Activated gamma-delta T cell (primary cell): ENCODE results near the gene LINGO3.

Experiments
- DNase-seq: peaks from one replicate; lab custom pipeline; 2025; lab: John Stamatoyannopoulos, UW

Gene LINGO3

DNA sequence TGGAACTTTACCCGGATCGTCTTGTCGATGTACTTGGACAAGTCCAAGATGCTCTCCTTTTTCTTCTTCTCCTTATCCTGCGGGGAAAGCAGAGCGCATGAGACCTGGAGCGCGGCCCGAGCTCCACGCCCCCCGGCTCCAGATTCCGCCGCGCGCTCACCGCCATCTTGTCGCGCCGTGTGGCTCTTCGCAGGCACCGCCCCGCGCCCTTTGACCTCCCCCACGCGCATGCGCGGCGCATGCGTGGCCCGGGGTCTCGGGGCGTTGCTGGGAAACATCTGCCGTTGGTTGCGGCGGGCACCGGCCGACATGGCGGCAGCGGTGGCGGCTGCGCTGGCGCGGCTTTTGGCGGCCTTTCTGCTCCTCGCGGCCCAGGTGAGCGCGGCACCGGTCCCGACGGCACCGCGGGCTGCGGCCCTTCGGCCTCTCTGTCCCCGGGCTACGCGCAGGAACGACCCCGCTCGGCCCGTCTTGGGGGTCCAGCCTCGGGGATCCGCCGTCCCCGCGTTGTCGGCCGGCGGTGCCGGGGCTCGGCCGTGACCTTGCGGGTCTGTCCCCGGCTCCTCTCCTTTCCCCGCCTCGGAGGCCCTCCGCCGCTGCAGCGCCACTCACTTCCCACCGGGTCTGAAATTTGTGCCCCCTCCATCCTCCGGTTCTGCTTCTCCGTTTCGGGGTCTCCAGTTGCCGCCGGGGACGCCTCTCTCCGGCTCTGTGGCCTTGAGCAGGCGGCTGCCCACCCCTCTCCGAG is 20.6 kb upstream of the LINGO3 start, which contains the start of the genes LSM7 and SPPL2B:
TSS of gene LSM7 (minus strand) at position 186 of the 748 bp plus-strand sequence. CDS start at position 166, 20 bp downstream.
TSS of gene SPPL2B (plus strand) at position 284 of the 748 bp plus-strand sequence. CDS start at position 310, 26 bp downstream.
- DNase-seq: peak; percentile 91

DNA sequence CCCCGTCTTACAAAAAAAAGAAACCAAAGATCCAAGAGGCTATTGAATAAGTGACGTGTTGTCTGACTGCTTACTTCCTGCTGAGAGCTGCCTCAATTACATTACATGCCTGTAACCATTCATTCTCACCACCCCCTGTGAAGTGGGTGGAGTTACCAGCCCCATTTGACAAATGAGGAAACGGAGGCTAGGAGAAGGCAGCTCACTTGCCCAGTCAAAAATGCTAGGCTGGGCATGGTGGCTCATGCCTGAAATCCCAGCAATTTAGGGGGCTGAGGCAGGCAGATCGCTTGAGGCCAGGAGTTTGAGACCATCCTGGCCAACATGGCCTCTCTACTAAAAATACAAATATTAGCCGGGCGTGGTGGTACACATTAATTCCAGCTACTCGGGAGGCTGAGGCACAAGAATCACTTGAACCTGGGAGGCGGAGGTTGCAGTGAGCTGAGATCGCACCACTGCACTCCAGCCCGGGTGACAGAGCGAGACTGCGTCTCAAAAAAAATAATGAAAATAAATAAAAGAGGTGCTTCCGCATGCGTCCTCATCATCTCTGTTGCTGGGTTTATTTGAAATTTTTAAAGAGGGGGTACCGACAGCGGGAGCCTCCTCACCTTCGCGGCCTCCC is 19.9 kb upstream of the LINGO3 start:
- DNase-seq: no peak

DNA sequence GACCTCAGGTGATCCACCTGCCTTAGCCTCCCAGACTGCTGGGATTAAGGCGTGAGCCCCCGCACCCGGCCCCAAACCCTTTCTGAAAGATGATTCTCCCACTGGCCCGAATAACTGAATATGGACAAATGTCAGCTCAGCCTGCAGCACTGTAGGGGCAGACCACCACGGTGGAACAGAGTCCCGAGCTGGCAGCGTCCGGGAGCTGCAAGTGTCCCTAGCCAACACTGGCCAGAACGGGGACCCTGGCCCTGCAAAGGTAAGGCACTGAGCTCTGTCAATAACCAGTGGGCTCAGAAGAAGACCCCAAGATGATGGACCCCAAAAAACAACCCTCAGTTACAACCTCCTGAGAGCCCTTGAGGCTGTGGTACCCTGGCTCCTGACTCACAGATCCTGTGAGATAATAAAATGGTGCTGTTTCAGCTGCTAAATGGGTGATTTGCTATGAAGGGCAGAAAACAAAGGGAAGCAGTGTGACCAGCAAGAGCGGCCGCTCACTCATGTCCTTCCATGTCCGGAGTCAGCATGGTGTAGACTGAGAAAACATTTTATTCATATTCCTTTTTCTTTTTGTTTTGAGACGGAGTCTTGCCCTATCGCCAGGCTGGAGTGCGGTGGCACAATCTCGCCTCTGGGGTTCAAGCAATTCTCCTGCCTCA is 18.9 kb upstream of the LINGO3 start:
- no peak for DNase-seq

DNA sequence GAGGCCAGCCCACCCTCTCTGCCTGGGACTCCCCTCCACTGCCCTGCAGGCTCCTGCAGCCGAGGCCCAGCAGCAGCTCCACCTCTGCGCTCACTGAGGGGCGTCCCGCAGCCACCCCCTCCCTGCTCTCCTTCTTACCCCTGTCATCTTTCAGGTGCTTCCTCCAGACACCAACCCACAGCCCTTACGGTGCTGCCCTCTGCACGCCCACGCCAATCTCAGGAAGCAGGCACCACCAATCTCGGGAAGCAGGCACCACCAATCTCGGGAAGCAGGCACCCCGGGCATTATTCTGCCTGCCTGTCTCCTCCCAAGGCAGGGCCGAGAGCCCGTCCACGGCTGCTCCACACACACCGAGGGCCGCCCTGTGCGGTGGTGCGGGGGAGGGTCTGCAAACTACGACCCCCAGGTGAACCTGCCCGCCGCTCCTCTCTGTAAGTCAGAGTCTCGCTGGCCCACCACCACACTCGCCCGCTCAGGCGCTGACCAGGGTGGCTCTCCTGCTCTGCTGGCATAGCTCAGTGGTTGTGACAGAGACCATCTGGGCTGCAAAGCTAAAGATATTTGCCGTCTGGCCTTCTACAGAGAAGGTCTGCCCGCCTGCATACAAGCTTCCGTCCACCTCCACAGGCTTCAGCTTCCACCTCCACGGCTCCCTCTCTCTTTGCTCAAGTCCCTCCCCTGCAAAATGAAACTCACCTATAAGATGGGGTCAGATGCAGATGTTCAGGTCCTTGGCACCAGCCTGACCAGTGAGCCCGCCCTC is 17.5 kb upstream of the LINGO3 start:
- DNase-seq: no peak

DNA sequence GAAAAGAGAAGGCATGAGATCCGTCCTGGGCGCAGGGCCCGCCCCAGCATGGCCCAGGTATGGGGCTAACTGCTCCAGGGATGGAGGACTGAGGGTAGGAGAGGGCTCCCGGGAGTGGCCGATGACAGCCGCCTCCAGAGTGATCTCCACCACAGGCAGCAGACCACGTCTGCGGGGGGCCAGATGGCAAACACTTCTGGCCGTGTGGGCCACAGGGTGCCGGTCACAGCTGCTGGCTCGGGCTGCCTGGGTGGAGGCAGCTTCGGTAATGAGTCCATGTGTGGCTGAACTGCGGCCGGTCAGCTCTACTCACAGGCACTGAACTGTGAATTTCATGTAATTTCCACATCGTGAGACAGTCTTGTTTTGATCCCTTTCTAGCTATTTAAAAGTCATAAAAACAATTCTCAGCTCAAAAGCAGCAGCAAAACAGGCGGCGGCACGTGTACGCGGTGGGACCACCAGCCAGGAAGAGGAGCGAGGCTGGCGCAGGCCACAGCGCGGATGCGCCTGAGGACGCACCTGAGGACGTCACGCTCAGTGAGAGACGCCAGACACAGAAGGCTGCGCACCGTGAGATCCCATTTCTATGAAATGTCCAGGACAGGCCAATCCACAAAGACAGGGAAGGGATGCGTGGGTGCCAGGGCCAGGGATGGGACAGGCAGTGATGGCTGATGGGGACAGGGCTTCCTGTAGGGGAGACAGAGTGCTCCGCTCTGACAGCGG is 16.4 kb upstream of the LINGO3 start:
- DNase-seq: no peak

DNA sequence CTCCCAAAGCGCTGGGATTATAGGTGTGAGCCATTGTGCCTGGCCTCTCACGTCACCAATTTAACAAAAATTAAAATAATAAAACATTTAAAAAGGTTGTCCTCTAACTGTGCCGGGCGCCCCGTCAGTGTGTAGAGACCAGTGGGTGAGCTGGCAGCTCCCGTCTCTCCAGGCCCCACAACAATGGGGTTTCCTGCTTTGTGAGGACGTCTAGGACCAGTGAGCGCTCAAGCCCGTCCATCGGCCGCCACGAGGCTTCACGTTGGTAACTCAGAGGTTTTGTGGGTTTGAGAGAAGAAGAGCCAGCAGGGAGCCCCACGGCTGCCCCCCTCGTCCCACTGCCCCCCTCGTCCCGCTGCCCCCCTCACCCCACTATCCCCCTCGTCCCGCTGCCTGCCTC is 15.8 kb upstream of the LINGO3 start:
- DNase-seq: no peak

DNA sequence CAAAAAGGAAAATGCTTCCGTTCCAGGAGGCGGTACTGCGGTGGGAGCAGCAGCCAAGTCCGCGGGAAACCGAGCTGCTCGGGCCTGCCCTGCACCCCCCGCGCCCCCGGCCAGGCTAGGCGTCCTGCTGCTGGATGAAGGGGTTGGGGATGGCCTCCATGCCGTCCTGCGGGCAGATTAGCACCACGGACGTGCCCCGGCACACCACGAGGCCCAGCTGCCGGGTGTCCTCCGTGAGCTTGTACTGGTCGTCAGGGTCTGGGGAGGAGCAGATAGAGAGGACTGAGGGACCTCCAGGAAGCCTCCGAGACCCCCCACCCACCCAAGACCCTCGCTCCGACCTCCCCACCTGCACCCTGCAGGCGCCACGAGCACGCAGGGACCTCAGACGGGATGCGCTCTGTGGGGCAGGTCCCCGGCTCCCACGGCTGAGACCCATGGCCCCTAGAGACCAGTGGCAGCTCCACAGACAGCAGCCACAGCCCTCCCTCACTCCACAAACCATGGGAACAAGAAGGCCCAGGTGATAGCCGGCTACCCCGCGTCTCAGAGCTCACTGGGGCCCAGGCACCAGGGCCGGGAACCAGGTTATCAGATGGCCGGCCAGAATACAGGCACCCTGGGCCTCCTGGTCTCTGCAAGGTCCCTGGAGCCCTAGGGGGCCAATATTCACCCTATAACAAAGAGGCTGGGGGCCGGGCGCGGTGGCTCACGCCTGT is 13.8 kb upstream of the LINGO3 start:
- DNase-seq: no peak

DNA sequence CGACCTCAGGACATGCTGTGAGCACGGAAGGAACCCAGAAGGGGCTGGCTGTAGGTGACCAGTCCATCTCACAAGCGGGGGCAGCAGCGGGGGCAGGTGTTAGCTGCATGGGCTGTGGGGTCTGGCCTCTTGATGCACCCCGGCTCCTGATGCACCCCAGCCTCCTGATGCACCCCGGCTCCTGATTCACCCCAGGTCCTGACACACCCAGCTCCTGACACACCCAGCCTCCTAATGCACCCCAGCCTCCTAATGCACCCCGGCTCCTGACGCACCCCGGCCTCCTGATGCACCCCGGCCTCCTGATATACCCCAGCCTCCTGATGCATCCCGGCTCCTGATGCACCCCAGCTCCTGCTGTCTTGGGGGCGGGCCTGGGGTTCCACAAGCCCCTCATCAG is 13.0 kb upstream of the LINGO3 start:
- no peak for DNase-seq

DNA sequence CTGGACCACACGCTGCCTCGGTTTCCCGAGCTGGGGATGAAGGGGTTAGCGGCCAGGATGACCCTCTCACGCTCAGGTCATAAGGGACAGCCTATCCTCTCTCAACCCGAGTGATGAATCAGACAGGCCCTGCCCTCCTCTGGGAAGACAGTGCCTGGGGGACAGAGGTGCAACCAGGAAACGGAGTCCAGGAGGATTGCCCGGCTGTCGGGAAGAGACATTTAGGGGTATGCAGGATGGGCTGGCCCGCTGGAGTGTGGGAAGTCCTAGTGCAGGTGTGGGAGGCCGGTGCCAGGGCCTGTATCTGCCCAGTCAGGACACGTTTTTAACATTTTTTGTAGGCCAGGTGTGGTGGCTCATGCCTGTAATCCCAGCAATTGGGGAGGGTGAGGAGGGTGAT is 12.1 kb upstream of the LINGO3 start:
- DNase-seq: no peak

DNA sequence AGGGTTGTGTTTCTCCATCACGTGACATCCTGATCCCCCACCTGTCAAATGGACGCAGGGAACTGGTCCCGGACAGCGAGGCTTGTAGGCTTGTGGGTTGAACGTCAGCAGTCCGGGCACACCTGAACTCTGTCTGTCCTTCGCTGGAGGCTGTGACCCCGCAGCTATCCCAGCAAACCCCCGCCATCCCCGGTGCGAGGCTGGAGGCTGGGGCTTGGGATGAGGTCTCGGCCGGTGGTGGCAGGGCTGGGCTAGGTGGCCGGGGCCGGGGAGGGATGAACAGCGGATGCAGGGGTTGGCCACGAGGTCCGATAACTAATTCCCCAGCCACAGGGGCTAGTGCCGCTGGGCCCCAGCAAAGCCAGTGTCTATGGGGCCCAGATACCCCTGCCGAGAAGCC is 11.6 kb upstream of the LINGO3 start:
- no peak for DNase-seq

DNA sequence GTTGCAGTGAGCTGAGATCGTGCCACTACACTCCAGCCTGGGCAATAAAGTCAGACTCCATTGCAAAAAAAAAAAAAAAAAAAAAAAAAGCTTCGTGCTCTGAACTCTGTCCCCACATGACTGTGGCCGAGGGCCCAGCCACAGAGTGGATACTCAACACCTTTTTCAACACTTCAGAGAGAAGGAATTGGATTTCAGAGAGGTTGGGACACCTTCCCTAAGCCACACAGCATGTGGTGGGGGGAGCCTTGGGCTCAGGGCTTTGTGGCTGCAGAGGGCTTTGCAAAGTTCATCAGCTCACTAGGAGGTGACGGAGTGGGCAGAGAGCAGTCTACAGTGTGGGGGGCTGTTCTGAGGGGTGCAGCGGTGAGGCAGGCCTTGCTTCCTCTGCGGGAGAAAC is 11.0 kb upstream of the LINGO3 start:
- no peak for DNase-seq

DNA sequence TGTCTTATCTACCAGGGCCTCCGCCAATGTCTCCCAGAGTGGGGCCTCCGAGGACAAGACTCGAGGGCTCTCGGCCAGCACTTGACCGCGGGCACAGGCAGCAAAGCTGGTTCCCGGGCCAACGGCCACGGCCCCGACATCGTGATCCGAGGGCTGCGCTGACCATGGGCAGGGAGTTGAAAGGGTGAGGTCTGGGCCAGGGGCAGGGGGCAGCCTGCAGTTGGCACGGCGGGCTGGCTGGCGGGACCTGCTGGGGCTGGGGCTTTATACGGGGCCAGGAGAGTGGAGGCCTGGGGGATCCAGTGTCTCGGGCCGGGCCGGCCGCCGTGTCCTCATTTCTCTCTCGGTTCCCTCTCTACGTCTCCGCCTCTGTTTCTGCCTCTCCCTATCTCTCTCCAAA is 9.8 kb upstream of the LINGO3 start:
- no peak for DNase-seq

DNA sequence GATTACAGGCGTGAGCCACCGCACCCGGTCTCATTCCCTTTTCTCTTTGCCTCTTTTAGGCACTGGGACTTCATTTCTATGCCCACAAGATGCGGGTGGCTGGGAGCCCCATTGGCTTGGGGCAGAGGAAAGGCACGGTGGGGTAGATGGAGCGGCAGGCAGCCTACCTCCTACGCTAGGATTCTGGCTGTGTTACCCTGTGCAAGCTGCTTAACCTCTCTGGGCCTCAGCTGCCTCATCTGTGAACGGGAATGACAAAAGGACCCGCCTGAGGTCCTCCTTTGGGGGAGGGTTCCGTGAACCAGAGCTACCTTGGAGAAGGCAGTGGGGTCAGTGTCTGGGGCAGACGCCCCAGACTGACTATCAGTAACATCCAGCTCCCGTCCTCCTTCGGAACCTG is 9.3 kb upstream of the LINGO3 start:
- no peak for DNase-seq

DNA sequence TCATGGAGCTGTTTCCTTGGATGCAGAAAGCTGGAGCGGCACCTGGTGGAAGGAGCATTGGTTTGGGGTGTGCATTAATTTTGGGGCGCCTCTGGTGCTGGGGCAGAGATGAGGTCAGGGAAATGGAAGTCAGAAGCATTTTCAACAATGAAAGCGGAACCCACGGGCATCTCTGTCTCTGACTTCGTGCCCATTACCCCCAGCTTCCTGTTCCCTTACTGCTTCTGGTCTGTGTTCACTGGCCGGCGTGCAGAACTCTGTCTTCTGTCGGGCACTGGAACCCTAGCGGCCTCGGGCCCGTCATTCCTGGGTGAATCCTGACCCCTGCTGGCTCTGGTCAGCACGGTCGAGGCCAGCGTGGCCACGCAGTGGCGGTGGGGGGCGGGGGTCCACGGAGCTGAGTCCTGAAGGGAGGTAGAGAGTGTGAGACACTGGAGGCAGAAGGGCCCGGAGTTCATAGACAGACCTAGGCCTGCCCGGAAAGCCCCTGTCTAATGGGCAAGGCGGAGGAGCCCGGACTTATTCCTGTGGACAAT is 7.9 kb upstream of the LINGO3 start:
- no peak for DNase-seq

DNA sequence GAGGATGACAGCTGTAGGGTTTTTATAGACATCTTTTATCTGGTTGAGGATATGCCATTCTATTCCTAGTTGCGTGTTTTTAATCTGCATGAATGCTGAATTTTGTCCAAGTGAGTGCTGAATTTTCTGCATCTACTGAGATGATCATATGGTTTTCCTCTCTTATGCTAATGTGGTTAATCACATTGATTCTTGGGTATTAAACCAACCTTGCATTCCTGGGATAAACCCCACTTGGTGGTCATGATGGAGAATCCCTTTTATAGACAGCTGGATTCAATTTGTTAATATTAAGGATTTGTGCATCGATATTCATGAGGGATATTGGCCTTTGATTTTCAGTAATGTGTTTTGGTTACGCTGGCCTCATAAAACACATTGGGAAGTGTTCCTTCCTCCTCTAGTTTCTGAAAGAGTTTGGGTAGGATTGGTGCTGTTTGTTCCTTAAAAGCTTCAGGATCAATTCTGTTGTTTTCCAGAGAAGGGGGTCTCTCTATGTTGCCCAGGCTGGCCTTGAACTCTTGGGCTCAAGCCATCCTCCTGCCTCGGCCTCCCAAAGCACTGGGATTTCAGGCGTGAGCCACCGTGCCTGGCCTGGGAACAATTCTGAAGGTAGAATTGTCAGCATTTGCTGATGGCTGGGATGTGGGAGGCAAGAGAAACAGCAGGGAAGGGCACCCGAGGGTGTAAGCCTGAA is 7.3 kb upstream of the LINGO3 start:
- no peak for DNase-seq

DNA sequence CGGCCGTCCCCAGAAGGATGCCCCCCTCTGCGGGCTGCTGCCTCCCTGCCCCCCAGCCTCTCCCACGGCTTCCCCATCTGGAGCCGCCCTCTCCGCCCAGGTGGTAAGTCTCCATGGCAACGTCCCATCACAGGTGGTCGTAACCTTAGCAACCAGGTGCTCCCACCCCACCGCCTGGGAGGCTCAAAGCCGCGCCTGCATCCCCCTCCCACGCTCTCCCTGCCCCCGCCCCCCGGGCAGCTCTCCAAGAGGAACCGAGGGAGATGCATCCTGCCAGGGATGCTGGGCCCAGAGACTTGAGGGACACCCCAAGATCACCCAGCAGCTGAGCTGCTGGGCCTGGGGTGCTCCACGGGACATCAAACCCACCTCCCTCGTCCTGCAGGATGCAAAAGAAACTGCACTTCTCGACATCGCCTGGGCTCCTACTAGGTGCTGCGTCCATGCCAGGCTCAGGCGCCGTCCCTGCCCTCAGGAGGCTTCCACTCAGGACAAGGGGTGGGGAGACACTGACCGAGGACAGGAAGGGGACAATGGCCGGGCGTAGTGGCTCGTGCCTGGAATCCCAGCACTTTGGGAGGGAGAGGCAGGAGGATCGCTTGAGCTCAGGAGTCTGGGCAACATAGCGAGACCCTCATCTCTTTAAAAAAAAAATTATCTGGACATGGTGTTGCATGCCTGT is 5.0 kb upstream of the LINGO3 start:
- no peak for DNase-seq

DNA sequence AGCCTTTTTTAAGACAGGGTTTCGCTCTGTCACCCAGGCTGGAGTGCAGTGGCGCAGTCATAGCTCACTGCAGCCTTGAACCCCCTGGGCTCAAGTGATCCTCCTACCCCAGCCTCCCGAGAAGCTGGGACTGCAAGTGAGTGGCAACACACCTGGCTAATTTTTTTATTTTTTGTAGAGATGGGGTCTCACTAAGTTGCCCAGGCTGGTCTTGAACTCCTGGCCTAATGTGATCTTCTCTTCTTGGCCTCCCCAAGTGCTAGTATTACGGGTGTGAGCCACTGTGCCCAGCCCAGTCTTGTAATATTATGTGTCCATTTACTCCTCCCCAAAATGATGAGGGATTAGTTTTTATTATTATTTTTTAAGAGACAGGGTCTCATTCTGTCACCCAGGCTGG is 3.1 kb upstream of the LINGO3 start:
- DNase-seq: no peak

DNA sequence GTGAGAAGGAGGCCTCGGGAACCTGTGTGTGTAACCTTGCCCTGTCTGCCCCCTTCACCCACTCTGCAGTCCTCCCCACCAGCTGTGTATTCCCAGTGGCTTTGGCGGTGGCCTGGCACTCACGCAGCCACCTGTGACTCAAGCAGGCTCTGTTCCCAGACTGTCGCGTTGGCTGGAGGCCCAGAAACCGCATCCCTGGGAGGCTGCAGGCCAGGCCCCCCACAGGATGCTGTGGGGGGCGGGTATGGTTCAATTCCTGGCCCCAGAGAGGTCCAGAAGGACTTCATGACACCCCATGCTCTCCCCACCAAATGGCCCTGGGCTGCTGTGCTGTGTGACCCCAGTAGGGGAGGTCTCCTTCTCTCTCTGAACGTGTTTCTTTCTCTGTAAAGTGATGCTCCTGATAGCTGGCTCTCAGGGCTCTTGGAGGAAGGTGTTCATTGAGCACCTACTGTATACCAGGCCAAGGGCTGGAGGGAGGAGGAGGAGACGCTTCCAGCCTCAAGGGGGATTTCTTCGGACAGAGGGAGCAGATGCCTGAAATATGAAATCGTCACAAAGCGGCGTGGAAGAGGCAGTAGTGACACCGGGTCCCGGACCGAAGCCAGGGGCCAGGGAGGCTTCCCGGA is 1.9 kb upstream of the LINGO3 start:
- no peak for DNase-seq

DNA sequence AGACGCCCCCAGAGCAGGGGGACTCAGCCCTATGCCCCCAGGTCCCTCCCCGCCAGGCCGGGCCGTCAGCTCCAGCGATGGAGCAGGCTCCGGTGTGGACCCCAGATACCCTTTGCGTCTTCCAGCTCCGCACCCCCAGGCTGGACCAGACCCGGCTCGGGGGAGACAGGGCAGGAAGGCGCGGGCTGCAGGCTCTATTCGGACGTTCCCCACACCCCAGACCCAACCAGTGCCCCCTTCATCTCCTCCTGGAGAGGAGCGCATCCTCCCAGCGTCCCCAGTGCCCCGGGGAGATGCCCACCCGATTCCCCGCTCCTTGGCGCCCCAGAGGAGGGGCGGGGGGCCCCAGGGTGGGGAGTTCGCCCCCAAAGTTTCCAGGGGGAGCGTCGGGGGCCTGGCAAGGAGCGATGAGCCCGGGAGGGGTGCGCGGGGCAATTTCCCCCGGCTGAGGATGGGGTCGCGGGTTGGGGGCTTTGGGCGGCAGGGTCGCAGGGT is 389 bp downstream of the LINGO3 start:
- DNase-seq: no peak
